ENCODE measurements around the gene MVP.
"Not testable (repeated sequence)": the region's sequence is repeated elsewhere in the genome, so short reads cannot be mapped to it uniquely, and the experiment has no call there.

The MVP gene

GRCh38 chr16:29889372-29889771, 69.1 kb downstream of the MVP start:
- DNase-seq; intact Hi-C loops (cut with DNase I): not testable (repeated sequence)

- intact Hi-C loops (cut with DNase I): no loop called here
- no peak for DNase-seq
Observed at GRCh38 chr16:29891525-29892457, 71.5 kb downstream of the MVP start.

GRCh38 chr16:29892458-29892813, 72.2 kb downstream of the MVP start:
- intact Hi-C loops (cut with DNase I): no loop called here
- no peak for DNase-seq

- DNase-seq: no peak
- intact Hi-C loops (cut with DNase I): no loop called here
Observed at GRCh38 chr16:29893553-29893952, 73.3 kb downstream of the MVP start.

GRCh38 chr16:29894352-29894751, 74.1 kb downstream of the MVP start:
- DNase-seq: peak in 2 of 42 donors; percentile 21 to 39
- intact Hi-C loops (cut with DNase I): no loop called here

- DNase-seq: no peak
- intact Hi-C loops (cut with DNase I): loop anchor here (5.0 kb wide), 1 partner anchor 35 kb away; the partner anchor contains the start of gene CDIPT
Observed at GRCh38 chr16:29896841-29897240, 76.6 kb downstream of the MVP start.

- intact Hi-C loops (cut with DNase I): loop anchor here (5.0 kb wide), 1 partner anchor 35 kb away; the partner anchor contains the start of gene CDIPT
- no peak for DNase-seq
Observed at GRCh38 chr16:29897333-29897732, 77.1 kb downstream of the MVP start.
